ENCODE measurements around the gene GMEB1. TPM values are rescaled to one million over a fixed set of nuclear protein-coding genes. Genes with fewer than 3 reads are reported as not detected.

Gene GMEB1
- polyA plus RNA-seq, 1 donor from 2014 or later = 4.9 TPM

DNA sequence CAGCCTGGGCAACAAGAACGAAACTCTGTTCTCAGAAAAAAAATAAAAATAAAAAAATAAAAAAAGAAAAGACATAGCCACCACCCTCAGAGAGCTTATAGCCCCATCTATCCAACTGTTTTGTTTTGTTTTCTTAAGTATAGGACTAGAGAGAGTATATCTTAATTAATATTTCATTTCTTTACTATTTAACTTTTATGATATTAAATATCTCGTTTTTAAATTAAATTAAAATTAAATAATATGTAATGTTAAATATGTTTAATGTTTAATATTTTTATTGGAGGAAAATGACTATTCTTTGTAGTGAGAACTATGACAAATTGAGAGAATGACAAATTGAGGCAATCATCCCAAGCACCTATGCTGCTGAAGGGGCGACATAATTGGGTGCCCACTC lies 35.0 kb downstream of the GMEB1 start:
- Histone ChIP-seq H3K79me2 (replicated peaks; ENCODE audit: insufficient read depth, low read length) (no peaks in the 10 kb centered on the region), H2AFZ (ENCODE audit: low read depth, low read length) (no peak overlapping the region), H4K20me1 (ENCODE audit: insufficient read depth) (no peaks in the 10 kb centered on the region), H3K36me3 (ENCODE audit: insufficient read depth, low read length) (no peaks in the 10 kb centered on the region), H3F3A (ENCODE audit: insufficient read depth, low read length, poor library complexity, severe bottlenecking) (no peaks in the 10 kb centered on the region), H3K9me3 (ENCODE audit: low read length) (no peaks in the 10 kb centered on the region), H3K9me2 (ENCODE audit: insufficient read depth, low read length) (no peaks in the 10 kb centered on the region), H3K4me2 (ENCODE audit: low read length) (no peak overlapping the region), H3K27me3 (ENCODE audit: insufficient read depth, low read depth, low read length) (no peaks in the 10 kb centered on the region), H3K9ac (ENCODE audit: low read length) (no peak overlapping the region), H3K27ac (ENCODE audit: low read length) (no peak overlapping the region), H3K4me3 (ENCODE audit: low read length) (no peak overlapping the region)
- TF ChIP-seq POLR2AphosphoS5 (IDR thresholded peaks at IDR 0.05) = no peak
- TF ChIP-seq SMC3 (conservative IDR thresholded peaks at IDR 0.05; ENCODE audit: poor library complexity) = no peak
- TF ChIP-seq EZH2 (IDR thresholded peaks at IDR 0.05; ENCODE audit: borderline replicate concordance, insufficient read depth, low read length, poor library complexity, severe bottlenecking) = no peak
- TF ChIP-seq, protein P1, sequence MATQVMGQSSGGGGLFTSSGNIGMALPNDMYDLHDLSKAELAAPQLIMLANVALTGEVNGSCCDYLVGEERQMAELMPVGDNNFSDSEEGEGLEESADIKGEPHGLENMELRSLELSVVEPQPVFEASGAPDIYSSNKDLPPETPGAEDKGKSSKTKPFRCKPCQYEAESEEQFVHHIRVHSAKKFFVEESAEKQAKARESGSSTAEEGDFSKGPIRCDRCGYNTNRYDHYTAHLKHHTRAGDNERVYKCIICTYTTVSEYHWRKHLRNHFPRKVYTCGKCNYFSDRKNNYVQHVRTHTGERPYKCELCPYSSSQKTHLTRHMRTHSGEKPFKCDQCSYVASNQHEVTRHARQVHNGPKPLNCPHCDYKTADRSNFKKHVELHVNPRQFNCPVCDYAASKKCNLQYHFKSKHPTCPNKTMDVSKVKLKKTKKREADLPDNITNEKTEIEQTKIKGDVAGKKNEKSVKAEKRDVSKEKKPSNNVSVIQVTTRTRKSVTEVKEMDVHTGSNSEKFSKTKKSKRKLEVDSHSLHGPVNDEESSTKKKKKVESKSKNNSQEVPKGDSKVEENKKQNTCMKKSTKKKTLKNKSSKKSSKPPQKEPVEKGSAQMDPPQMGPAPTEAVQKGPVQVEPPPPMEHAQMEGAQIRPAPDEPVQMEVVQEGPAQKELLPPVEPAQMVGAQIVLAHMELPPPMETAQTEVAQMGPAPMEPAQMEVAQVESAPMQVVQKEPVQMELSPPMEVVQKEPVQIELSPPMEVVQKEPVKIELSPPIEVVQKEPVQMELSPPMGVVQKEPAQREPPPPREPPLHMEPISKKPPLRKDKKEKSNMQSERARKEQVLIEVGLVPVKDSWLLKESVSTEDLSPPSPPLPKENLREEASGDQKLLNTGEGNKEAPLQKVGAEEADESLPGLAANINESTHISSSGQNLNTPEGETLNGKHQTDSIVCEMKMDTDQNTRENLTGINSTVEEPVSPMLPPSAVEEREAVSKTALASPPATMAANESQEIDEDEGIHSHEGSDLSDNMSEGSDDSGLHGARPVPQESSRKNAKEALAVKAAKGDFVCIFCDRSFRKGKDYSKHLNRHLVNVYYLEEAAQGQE (IDR thresholded peaks at IDR 0.05; ENCODE audit: borderline replicate concordance) = no peak
- no peak for TF ChIP-seq RAD21 (conservative IDR thresholded peaks at IDR 0.05)
- TF ChIP-seq, protein P2, sequence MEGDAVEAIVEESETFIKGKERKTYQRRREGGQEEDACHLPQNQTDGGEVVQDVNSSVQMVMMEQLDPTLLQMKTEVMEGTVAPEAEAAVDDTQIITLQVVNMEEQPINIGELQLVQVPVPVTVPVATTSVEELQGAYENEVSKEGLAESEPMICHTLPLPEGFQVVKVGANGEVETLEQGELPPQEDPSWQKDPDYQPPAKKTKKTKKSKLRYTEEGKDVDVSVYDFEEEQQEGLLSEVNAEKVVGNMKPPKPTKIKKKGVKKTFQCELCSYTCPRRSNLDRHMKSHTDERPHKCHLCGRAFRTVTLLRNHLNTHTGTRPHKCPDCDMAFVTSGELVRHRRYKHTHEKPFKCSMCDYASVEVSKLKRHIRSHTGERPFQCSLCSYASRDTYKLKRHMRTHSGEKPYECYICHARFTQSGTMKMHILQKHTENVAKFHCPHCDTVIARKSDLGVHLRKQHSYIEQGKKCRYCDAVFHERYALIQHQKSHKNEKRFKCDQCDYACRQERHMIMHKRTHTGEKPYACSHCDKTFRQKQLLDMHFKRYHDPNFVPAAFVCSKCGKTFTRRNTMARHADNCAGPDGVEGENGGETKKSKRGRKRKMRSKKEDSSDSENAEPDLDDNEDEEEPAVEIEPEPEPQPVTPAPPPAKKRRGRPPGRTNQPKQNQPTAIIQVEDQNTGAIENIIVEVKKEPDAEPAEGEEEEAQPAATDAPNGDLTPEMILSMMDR (IDR thresholded peaks at IDR 0.05; ENCODE audit: poor library complexity, severe bottlenecking) = no peak
- TF ChIP-seq MXI1 (conservative IDR thresholded peaks at IDR 0.05; ENCODE audit: poor library complexity, severe bottlenecking) = no peak

DNA sequence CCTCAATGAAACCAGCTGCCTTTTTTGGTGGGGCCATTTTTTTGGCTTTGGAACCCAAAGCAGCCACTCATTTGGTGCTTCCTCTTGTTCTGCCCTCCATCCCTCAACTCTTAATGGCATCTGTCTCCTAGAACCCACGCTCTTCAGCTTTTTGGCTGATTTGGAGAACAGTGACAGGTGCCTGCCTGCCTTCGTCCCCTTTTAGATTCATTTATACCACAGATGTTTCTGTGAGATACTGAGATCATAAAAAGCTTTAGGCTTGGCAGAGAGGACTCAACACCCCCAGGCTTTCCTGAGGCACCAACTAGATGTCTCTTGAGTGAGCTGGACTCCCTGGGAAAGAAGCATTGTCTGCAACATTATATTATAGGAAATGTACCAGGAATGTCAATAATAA lies 47.8 kb downstream of the GMEB1 start:
- Histone ChIP-seq H3F3A (ENCODE audit: insufficient read depth, low read length, poor library complexity, severe bottlenecking) (no peaks in the 10 kb centered on the region), H3K36me3 (ENCODE audit: insufficient read depth, low read length) (peaks cover 5% of the 10 kb centered on the region), H3K9me2 (ENCODE audit: insufficient read depth, low read length) (no peaks in the 10 kb centered on the region), H3K79me2 (replicated peaks; ENCODE audit: insufficient read depth, low read length) (no peaks in the 10 kb centered on the region), H3K9ac (ENCODE audit: low read length) (no peak overlapping the region), H3K27ac (ENCODE audit: low read length) (no peak overlapping the region), H4K20me1 (ENCODE audit: insufficient read depth) (no peaks in the 10 kb centered on the region), H3K9me3 (ENCODE audit: low read length) (no peaks in the 10 kb centered on the region), H3K4me2 (ENCODE audit: low read length) (no peak overlapping the region), H2AFZ (ENCODE audit: low read depth, low read length) (no peak overlapping the region), H3K4me3 (ENCODE audit: low read length) (no peak overlapping the region), H3K27me3 (ENCODE audit: insufficient read depth, low read depth, low read length) (no peaks in the 10 kb centered on the region)
- TF ChIP-seq, protein P1 (IDR thresholded peaks at IDR 0.05; ENCODE audit: borderline replicate concordance) = no peak
- no peak for TF ChIP-seq SMC3 (conservative IDR thresholded peaks at IDR 0.05; ENCODE audit: poor library complexity)
- TF ChIP-seq, protein P2 (IDR thresholded peaks at IDR 0.05; ENCODE audit: poor library complexity, severe bottlenecking) = no peak
